Neuronal stem cell (in vitro differentiated cells): ENCODE measurements around the gene KCNN3.

Experiments
- DNase-seq: peaks from one replicate; pipeline ENCODE4 v3.0.0-alpha.2; 2013; ENCODE audit warnings: low spot score
- H2AFZ ChIP-seq: one replicate; pipeline ENCODE4 v1.6.1; 2013; ENCODE audit warnings: mild to moderate bottlenecking, low read length, inconsistent platforms
- H2AK5ac ChIP-seq: 2 replicates; pipeline ENCODE4 v1.6.1; 2013; ENCODE audit warnings: low read depth, mild to moderate bottlenecking, inconsistent platforms, low read length, moderate library complexity, mixed read lengths
- H2BK120ac ChIP-seq: 2 replicates; pipeline ENCODE4 v1.6.1; 2013; ENCODE audit warnings: low read depth, mild to moderate bottlenecking, inconsistent platforms, low read length, moderate library complexity, mixed read lengths
- H2BK12ac ChIP-seq: one replicate; pipeline ENCODE4 v1.6.1; 2013; ENCODE audit warnings: low read length, inconsistent platforms
- H2BK15ac ChIP-seq: 2 replicates; pipeline ENCODE4 v1.6.1; 2013; ENCODE audit warnings: mild to moderate bottlenecking, low read length, inconsistent platforms, mixed read lengths
- H2BK5ac ChIP-seq: one replicate; pipeline ENCODE4 v1.6.1; 2013; ENCODE audit warnings: inconsistent platforms, mild to moderate bottlenecking, low read length, moderate library complexity
- H3K14ac ChIP-seq: one replicate; pipeline ENCODE4 v1.6.1; 2013; ENCODE audit warnings: low read length, inconsistent platforms
- H3K18ac ChIP-seq: 2 replicates; pipeline ENCODE4 v1.6.1; 2013; ENCODE audit warnings: low read length, inconsistent platforms
- H3K23ac ChIP-seq: 2 replicates; pipeline ENCODE4 v1.6.1; 2013; ENCODE audit warnings: low read depth, mild to moderate bottlenecking, mixed read lengths, low read length, inconsistent platforms; ENCODE audit not compliant: poor library complexity
- H3K27ac ChIP-seq: replicated peaks from 3 replicates; pipeline ENCODE4 v1.5.1; 2013; ENCODE audit warnings: low read length, inconsistent platforms
- H3K27me3 ChIP-seq, 3 experiments: 2 replicates each; pipeline ENCODE4 v1.6.1; 2013; ENCODE audit warnings: low read length in 3 of 3, mild to moderate bottlenecking in 2 of 3, inconsistent platforms in 1 of 3, low read depth in 1 of 3, mixed read lengths in 1 of 3, moderate library complexity in 1 of 3; ENCODE audit not compliant: control insufficient read depth in 3 of 3, insufficient read depth in 3 of 3
- H3K36me3 ChIP-seq, 2 donors: replicated peaks in 1 of 2; 2 replicates each; pipeline ENCODE4 v1.6.1; 2013; ENCODE audit warnings: low read length in 2 of 2; ENCODE audit not compliant: control insufficient read depth in 2 of 2, insufficient read depth in 2 of 2
- H3K4ac ChIP-seq: 2 replicates; pipeline ENCODE4 v1.6.1; 2013; ENCODE audit warnings: inconsistent platforms, mild to moderate bottlenecking, low read length, moderate library complexity
- H3K4me1 ChIP-seq, 2 donors: 1 replicate in 1 of 2; 2 replicates in 1 of 2; pipeline ENCODE4 v1.6.1; 2013; ENCODE audit warnings: low read length in 2 of 2, low read depth in 1 of 2; ENCODE audit not compliant: control insufficient read depth in 2 of 2, insufficient read depth in 1 of 2
- H3K4me2 ChIP-seq: one replicate; pipeline ENCODE4 v1.6.1; 2013; ENCODE audit warnings: mild to moderate bottlenecking, low read length, inconsistent platforms; ENCODE audit not compliant: insufficient read depth, poor library complexity, severe bottlenecking
- H3K4me3 ChIP-seq, 2 donors: 2 replicates each; pipeline ENCODE4 v1.5.1; 2013; ENCODE audit warnings: low read length in 2 of 2, mild to moderate bottlenecking in 2 of 2, inconsistent platforms in 1 of 2, moderate library complexity in 1 of 2
- H3K79me1 ChIP-seq: one replicate; pipeline ENCODE4 v1.6.1; 2013; ENCODE audit warnings: low read depth, mild to moderate bottlenecking, inconsistent platforms, low read length, moderate library complexity
- H3K9ac ChIP-seq: one replicate; pipeline ENCODE4 v1.6.1; 2013; ENCODE audit warnings: mild to moderate bottlenecking, low read depth, low read length, inconsistent platforms; ENCODE audit not compliant: poor library complexity
- H3K9me3 ChIP-seq, 2 donors: replicated peaks in 1 of 2; 2 replicates each; pipeline versions ENCODE3 to v1.6.1; 2013; ENCODE audit warnings: low read length in 2 of 2, mild to moderate bottlenecking in 2 of 2, inconsistent platforms in 1 of 2, low read depth in 1 of 2, mixed read lengths in 1 of 2, moderate library complexity in 1 of 2; ENCODE audit not compliant: control insufficient read depth in 2 of 2, insufficient read depth in 1 of 2
- H4K8ac ChIP-seq: one replicate; pipeline ENCODE4 v1.6.1; 2013; ENCODE audit warnings: low read depth, mild to moderate bottlenecking, inconsistent platforms, low read length, moderate library complexity
- H4K91ac ChIP-seq: one replicate; pipeline ENCODE4 v1.6.1; 2013; ENCODE audit warnings: low read length, low read depth, mild to moderate bottlenecking, inconsistent platforms; ENCODE audit not compliant: poor library complexity
- WGBS, 2 donors: extraction: QIAGEN DNeasy Blood & Tissue Kit; methylation state at CpG; one replicate each; pipeline ENCODE4 v1.1.7; 2013; ENCODE audit warnings: missing lambda C conversion rate in 2 of 2, mixed read lengths in 1 of 2; ENCODE audit not compliant: insufficient read length in 2 of 2, insufficient replicate concordance in 1 of 2; ENCODE audit errors: extremely low coverage in 2 of 2; 5-methylcytosine and 5-hydroxymethylcytosine counted together

Gene KCNN3

DNA sequence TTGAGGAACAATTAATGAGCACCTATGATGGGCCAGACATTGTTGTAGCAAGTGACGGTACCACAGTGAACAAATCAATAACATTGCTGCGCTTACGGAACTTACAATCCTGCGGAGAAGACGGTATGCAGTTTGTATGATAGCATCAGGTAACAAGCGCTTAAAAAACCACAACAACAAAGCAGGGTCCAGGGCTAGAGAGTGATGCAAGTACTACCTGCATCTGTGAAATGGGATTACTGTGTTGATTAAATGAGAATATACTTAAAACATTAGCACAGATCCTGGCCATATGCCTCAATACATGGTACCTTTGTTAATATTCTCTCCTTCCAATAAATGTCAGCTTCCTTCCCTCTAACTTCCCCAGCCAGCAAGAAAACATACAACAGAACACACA is 151.5 kb downstream of the KCNN3 start:
- peaks cover 6 to 7% of the 10 kb centered on the region in 2 donors for H3K4me1 ChIP-seq
- H3K14ac ChIP-seq = no peak overlapping the region
- no peak overlapping the region for H4K8ac ChIP-seq
- no peak overlapping the region for H4K91ac ChIP-seq
- peaks cover 3% of the 10 kb centered on the region for H3K79me1 ChIP-seq
- WGBS, 2 donors = no CpG with 5 or more reads among the region's 6 CpGs
- no peak overlapping the region for H2AFZ ChIP-seq
- no peak overlapping the region for H3K4ac ChIP-seq
- no peak overlapping the region for H2BK15ac ChIP-seq
- H2AK5ac ChIP-seq = no peak overlapping the region
- no peak overlapping the region for H3K4me2 ChIP-seq
- DNase-seq = no peak
- peaks cover 0 to 3% of the 10 kb centered on the region in 2 donors for H3K9me3 ChIP-seq
- H3K27me3 ChIP-seq = peaks cover 0 to 4% (median 0%) of the 10 kb centered on the region in 3 experiments
- H2BK120ac ChIP-seq = no peak overlapping the region
- no peak overlapping the region for H3K18ac ChIP-seq
- H3K23ac ChIP-seq = no peak overlapping the region
- H3K36me3 ChIP-seq = peaks cover 0 to 6% of the 10 kb centered on the region in 2 donors
- H3K4me3 ChIP-seq = no peak overlapping the region
- H3K27ac ChIP-seq = no peak overlapping the region
- H2BK5ac ChIP-seq = no peak overlapping the region
- no peak overlapping the region for H3K9ac ChIP-seq
- H2BK12ac ChIP-seq = no peak overlapping the region

DNA sequence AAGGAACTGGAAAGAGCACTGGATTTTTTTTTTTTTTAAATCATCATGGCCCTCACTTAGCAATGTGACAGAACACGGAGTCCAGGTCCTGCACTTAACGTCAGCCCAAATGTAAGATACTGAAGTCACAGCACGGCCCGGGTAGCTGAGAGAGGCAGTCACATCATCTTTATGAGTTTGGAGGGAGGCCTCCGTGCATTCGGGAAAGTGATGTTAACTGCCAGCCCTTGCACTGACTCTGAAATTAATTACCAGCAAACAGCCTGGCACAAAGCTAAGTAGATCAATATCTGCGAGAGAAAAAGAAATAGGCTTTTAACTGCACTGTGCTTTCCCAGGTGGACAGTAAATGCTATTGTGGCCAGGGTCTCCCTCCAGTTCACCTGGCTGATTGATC is 152.6 kb downstream of the KCNN3 start:
- Histone ChIP-seq H3K18ac (no peak overlapping the region), H3K27me3 (peaks cover 0 to 4% (median 0%) of the 10 kb centered on the region in 3 experiments)

DNA sequence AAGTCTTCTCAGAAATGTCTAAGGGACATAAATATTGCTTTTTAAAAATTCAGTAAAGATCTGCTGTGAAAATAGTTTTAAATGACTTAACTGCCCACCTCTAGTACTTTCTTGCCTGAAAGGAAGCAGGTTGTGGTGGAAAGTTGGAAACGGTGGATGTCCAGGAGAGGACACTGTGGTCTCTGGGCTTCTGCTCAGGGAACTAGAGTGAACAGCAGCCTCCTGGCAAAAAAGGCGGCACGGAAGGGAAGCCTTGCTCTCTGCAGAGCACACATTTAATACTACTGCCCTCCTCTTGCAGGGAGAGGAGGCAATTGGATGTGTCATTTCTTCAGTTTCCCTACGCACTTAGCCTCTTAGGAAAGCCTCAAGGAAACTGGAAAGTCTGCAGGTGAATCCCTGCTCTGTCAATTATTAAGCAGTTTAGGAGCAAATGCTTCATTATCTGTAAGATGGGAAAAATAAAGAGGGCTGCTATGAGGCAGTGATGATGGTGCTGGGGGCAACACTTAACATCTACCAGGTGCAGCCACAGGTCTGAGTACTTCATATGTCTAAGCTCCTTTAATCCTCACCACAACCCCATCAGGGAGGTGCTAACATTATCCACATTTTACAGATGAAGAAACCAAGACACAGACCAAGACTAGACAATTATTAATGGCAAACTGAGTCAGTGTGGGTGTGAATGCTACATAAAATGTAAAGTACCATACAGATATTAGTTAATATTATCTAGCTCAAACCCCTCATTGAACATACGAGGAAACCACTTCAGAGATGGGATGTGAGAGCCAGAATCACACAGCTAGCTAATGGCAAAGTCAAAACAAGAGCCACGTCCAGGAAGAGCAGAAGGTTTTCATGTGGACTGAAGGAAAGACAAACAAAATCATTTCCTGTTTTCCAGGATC is 153.2 kb downstream of the KCNN3 start:
- Histone ChIP-seq H3K79me1 (peaks cover 3% of the 10 kb centered on the region), H3K4me2 (no peak overlapping the region), H4K91ac (no peak overlapping the region), H3K9ac (no peak overlapping the region), H3K4ac (no peak overlapping the region), H2AFZ (no peak overlapping the region), H3K23ac (no peak overlapping the region), H3K14ac (no peak overlapping the region), H2BK5ac (no peak overlapping the region), H2AK5ac (no peak overlapping the region), H2BK15ac (no peak overlapping the region), H3K27ac (no peak overlapping the region), H3K4me1 (peaks cover 5 to 7% of the 10 kb centered on the region in 2 donors), H2BK120ac (no peak overlapping the region), H3K4me3 (no peak overlapping the region), H2BK12ac (no peak overlapping the region), H4K8ac (no peak overlapping the region), H3K9me3 (peaks cover 0 to 3% of the 10 kb centered on the region in 2 donors), H3K27me3 (peaks cover 0 to 4% (median 0%) of the 10 kb centered on the region in 3 experiments), H3K36me3 (peaks cover 0 to 6% of the 10 kb centered on the region in 2 donors), H3K18ac (no peak overlapping the region)
- no CpG with 5 or more reads among the region's 6 CpGs for WGBS, 2 donors
- DNase-seq = no peak

More for the DNA sequence above, 152.6 kb downstream of the KCNN3 start:
- Histone ChIP-seq H3K36me3 (peaks cover 0 to 6% of the 10 kb centered on the region in 2 donors), H3K4me3 (no peak overlapping the region), H3K23ac (no peak overlapping the region), H4K91ac (no peak overlapping the region), H2BK12ac (no peak overlapping the region), H4K8ac (no peak overlapping the region), H3K79me1 (peaks cover 3% of the 10 kb centered on the region), H3K4me1 (peaks cover 5 to 7% of the 10 kb centered on the region in 2 donors), H2BK15ac (no peak overlapping the region), H3K14ac (peak overlapping the region; percentile 28), H3K9me3 (peaks cover 0 to 3% of the 10 kb centered on the region in 2 donors), H3K27ac (no peak overlapping the region), H3K4ac (no peak overlapping the region), H2AFZ (no peak overlapping the region), H2BK120ac (no peak overlapping the region), H3K9ac (no peak overlapping the region), H2BK5ac (no peak overlapping the region), H3K4me2 (no peak overlapping the region), H2AK5ac (no peak overlapping the region)
- DNase-seq = no peak
- WGBS, 2 donors = no CpG with 5 or more reads among the region's 7 CpGs

DNA sequence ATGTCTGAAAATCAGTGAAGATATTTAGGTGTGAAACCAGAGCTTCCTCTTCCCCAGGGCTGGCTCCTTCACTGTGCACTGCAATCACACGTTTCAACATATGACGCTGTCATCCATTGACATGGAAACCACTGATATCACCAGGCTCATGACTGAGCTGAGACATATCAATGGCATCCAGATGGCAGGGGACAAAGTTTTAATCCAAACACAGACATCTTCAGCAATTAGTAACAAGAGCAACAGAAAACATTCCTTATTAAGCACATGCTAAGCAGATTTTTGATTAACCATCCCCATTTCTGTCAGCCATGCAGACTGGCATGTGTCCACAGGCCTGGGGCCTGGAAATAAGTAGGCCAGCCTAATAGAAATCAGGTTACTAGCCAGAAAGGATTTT is 154.1 kb downstream of the KCNN3 start:
- Histone ChIP-seq H3K36me3 (peaks cover 0 to 6% of the 10 kb centered on the region in 2 donors), H2BK15ac (no peak overlapping the region), H3K4me2 (no peak overlapping the region), H3K4me3 (no peak overlapping the region), H4K8ac (no peak overlapping the region), H3K4me1 (peaks cover 5 to 7% of the 10 kb centered on the region in 2 donors), H3K79me1 (peaks cover 3% of the 10 kb centered on the region), H3K18ac (no peak overlapping the region), H2AFZ (no peak overlapping the region), H3K9ac (no peak overlapping the region), H3K27ac (no peak overlapping the region), H2BK5ac (no peak overlapping the region), H3K14ac (no peak overlapping the region), H3K23ac (no peak overlapping the region), H2AK5ac (no peak overlapping the region), H2BK12ac (no peak overlapping the region), H2BK120ac (no peak overlapping the region), H3K9me3 (peaks cover 0 to 3% of the 10 kb centered on the region in 2 donors), H3K27me3 (peaks cover 0 to 4% (median 0%) of the 10 kb centered on the region in 3 experiments), H3K4ac (no peak overlapping the region), H4K91ac (no peak overlapping the region)
- DNase-seq = no peak
- no CpG with 5 or more reads among the region's 2 CpGs for WGBS, 2 donors
